GM12878 (cell line): Measurements from ENCODE around the gene ITGA7. TPM values are rescaled to one million over a fixed set of nuclear protein-coding genes. Genes with fewer than 3 reads are reported as not detected.
A peak's percentile ranks its signal among the peaks of the same experiment; 100 is the strongest.

Source experiments
- ATAC-seq: fragments of 200-7000 bp; cut with Tn5 transposase; 3 replicates; pipeline ENCODE4 v1.9.1; 2020; ENCODE audit warnings: mild to moderate bottlenecking, moderate library complexity
- BruUV-seq: library from RNA; stranded (reverse); fragments of 400-500 nt; replicated peaks from 2 replicates; lab custom pipeline; 2021; lab: Mats Ljungman, UMichigan
- CTCF ChIA-PET: fragments of 300-600 bp; sonication (Branson Sonifier 250); formaldehyde crosslinking; extraction: SDS; loops from one replicate; lab custom pipeline; 2021; ENCODE audit warnings: inconsistent platforms; lab: Yijun Ruan, JAX
- POLR2A ChIA-PET: fragments of 350-600 bp; formaldehyde crosslinking; extraction: SDS; loops from one replicate; lab custom pipeline; 2021; ENCODE audit warnings: inconsistent platforms; lab: Charles Lee
- RAD21 ChIA-PET: fragments of 300-600 bp; sonication (Branson Sonifier 250); formaldehyde crosslinking; loops from one replicate; lab custom pipeline; 2023; ENCODE audit warnings: antibody characterized with exemption; ENCODE audit not compliant: unreplicated experiment; lab: Charles Lee
- SMC1A ChIA-PET: fragments of 300-600 bp; sonication (Branson Sonifier 250); formaldehyde crosslinking; loops from one replicate; lab custom pipeline; 2023; ENCODE audit not compliant: unreplicated experiment, uncharacterized antibody; lab: Charles Lee
- DNase-seq: peaks from one replicate; pipeline ENCODE4 v3.0.0-alpha.2; 2011; ENCODE audit warnings: low read depth, low spot score
- FAIRE-seq: peaks from 3 replicates; lab custom pipeline; 2011; peaks lifted over from hg19 to GRCh38; lab: Jason Lieb, UNC
- H2AFZ ChIP-seq: 2 replicates; pipeline ENCODE4 v1.6.0; 2011; ENCODE audit warnings: low read depth, low read length, control low read depth; ENCODE audit not compliant: control insufficient read depth
- H3K27ac ChIP-seq: 2 replicates; pipeline ENCODE4 v1.5.1; 2011; ENCODE audit warnings: control low read depth; ENCODE audit not compliant: control insufficient read depth, insufficient read depth
- H3K27me3 ChIP-seq, 2 experiments: replicated peaks in 1 of 2; 2 replicates each; pipeline versions ENCODE4 v1.6.0 to v1.6.1; 2011; ENCODE audit warnings: low read length in 1 of 2; ENCODE audit not compliant: control insufficient read depth in 2 of 2, insufficient read depth in 2 of 2
- H3K36me3 ChIP-seq, 2 experiments: 2 replicates each; pipeline ENCODE4 v1.5.1; 2011; ENCODE audit warnings: low read length in 1 of 2; ENCODE audit not compliant: control insufficient read depth in 2 of 2, insufficient read depth in 2 of 2
- H3K4me1 ChIP-seq: 2 replicates; pipeline ENCODE4 v1.6.1; 2011; ENCODE audit warnings: mild to moderate bottlenecking, low read length, moderate library complexity, mixed read lengths; ENCODE audit not compliant: control insufficient read depth, insufficient read depth
- H3K4me2 ChIP-seq: 2 replicates; pipeline ENCODE4 v1.6.0; 2011; ENCODE audit warnings: control low read depth; ENCODE audit not compliant: control insufficient read depth, insufficient read depth
- H3K4me3 ChIP-seq: fragments of 200-600 bp; sonication (generic); 2 replicates; pipeline ENCODE4 v1.5.1; 2016
- H3K79me2 ChIP-seq: 2 replicates; pipeline ENCODE4 v1.6.0; 2011; ENCODE audit warnings: low read length; ENCODE audit not compliant: control insufficient read depth, insufficient read depth
- H3K9ac ChIP-seq: 2 replicates; pipeline ENCODE4 v1.8.0; 2011; ENCODE audit warnings: low read length, control low read depth, mixed read lengths; ENCODE audit not compliant: control insufficient read depth, insufficient read depth
- H3K9me3 ChIP-seq: replicated peaks from 3 replicates; pipeline ENCODE4 v1.5.1; 2011; ENCODE audit warnings: mild to moderate bottlenecking, low read length; ENCODE audit not compliant: control insufficient read depth, insufficient read depth
- H4K20me1 ChIP-seq: 2 replicates; pipeline ENCODE4 v1.6.0; 2011; ENCODE audit not compliant: control insufficient read depth, insufficient read depth
- IKZF1 ChIP-seq: fragments of 450-650 bp; conservative IDR thresholded peaks from 2 replicates; pipeline ENCODE4 v1.6.1; 2017; ENCODE audit warnings: antibody characterized with exemption, mild to moderate bottlenecking
- RAD21 ChIP-seq: IDR thresholded peaks from 2 replicates; pipeline ENCODE4 v1.6.1; 2011; ENCODE audit warnings: mild to moderate bottlenecking, low read depth, low read length, moderate library complexity; ENCODE audit not compliant: insufficient read depth
- WGBS: methylation state at CpG from one replicate; pipeline ENCODE4 v1.1.6; 2016; ENCODE audit warnings: low lambda C conversion rate; ENCODE audit not compliant: insufficient replicate concordance, insufficient coverage; ENCODE audit errors: missing lambda C conversion rate; 5-methylcytosine and 5-hydroxymethylcytosine counted together
- in situ Hi-C: fragments of 300-500 bp; cut with MboI; formaldehyde crosslinking; loops from 9 replicates; pipeline ENCODE4 v1.14.3; 2018; ENCODE audit warnings: mixed read lengths
- intact Hi-C: fragments of 100-400 bp; cut with micrococcal nuclease; formaldehyde crosslinking; loops from one replicate; pipeline ENCODE4 v1.14.2; 2022; ENCODE audit not compliant: unreplicated experiment
- polyA plus RNA-seq, 11 experiments: library from polyadenylated mRNA; depleted of rRNA in 4 of 11; unstranded in 6 of 11; stranded (reverse) in 5 of 11; fragments of >200 nt; fragmentation: Nextera tagmentation in 4 of 11; fragmentation: Illumina TruSeq in 1 of 11; extraction: Ambion mirVana in 4 of 11; extraction: Trizol in 1 of 11; gene quantifications; 1 replicate in 1 of 11; 2 replicates in 10 of 11; pipeline versions ENCODE4 v1.2.1 to v1.2.3, GENCODE V29; 2011 to 2016; ENCODE audit warnings: inconsistent platforms in 2 of 11, missing spikeins in 2 of 11, low read depth in 1 of 11
- total RNA-seq, 4 experiments: library from RNA; depleted of rRNA in 3 of 4; stranded (reverse); fragments of >200 nt in 3 of 4; fragmentation: Illumina TruSeq in 1 of 4; extraction: Trizol in 1 of 4; gene quantifications; 2 replicates each; pipeline versions ENCODE4 v1.2.1 to v1.2.3, GENCODE V29; 2013 to 2021
- TF ChIP-seq, protein P1 (sequence below), 3 experiments: IDR thresholded peaks in 2 of 3; conservative IDR thresholded peaks in 1 of 3; 2 replicates each; pipeline ENCODE4 v1.5.1; 2011; ENCODE audit warnings: low read depth in 3 of 3, low read length in 3 of 3, mild to moderate bottlenecking in 3 of 3, control low read depth in 2 of 3, moderate library complexity in 2 of 3, inconsistent platforms in 1 of 3, mixed read lengths in 1 of 3; ENCODE audit not compliant: control insufficient read depth in 2 of 3, insufficient read depth in 1 of 3; ENCODE audit errors: extremely low read depth in 1 of 3
- TF ChIP-seq, protein P2 (sequence below): IDR thresholded peaks from 2 replicates; pipeline ENCODE4 v1.6.1; 2012; ENCODE audit warnings: low read depth, low read length, improper control_type of control experiment

The ITGA7 gene
- total and polyA plus RNA-seq, 10 of the 15 experiments (the other 5 are each of a cell fraction or from before 2014, with no cell fraction given): 0.18 to 5.1 (median 1.5) TPM

DNA sequence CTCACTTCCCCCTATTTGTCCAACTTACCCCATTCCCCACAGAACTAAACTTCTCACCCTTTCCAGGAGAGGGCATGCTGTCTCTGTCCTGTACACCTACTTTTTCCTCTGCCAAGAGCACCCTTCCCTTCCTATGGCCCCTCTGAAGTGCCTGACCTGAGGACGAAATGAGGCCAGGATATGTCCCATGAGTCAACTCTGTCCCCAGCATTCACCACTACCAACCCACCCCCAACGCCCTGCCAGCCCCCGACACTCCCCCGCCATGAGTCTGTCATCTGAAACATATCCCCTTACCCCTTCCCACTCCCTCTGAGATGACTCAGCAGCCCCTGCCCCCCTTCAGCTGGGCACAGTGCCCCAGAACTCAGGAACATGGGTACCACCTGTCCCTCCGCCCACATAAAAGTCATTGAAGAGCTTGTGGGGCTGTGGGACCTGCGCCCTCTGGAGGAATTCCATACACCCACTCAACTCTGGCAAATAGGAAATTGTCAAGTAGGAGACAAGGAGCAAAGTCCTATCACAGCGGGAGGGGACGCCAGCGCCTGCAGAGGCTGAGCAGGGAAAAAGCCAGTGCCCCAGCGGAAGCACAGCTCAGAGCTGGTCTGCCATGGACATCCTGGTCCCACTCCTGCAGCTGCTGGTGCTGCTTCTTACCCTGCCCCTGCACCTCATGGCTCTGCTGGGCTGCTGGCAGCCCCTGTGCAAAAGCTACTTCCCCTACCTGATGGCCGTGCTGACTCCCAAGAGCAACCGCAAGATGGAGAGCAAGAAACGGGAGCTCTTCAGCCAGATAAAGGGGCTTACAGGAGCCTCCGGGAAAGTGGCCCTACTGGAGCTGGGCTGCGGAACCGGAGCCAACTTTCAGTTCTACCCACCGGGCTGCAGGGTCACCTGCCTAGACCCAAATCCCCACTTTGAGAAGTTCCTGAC lies 26.3 kb downstream of the ITGA7 start:
- in situ Hi-C loops: no loop called here
- BruUV-seq: no TSS peak
- POLR2A ChIA-PET: no interaction called here

More for the DNA sequence above, 26.3 kb downstream of the ITGA7 start:
- H3K9ac ChIP-seq: no peak overlapping the region
- no peak for FAIRE-seq
- no peaks in the 10 kb centered on the region for H3K36me3 ChIP-seq
- TF ChIP-seq, protein P1, sequence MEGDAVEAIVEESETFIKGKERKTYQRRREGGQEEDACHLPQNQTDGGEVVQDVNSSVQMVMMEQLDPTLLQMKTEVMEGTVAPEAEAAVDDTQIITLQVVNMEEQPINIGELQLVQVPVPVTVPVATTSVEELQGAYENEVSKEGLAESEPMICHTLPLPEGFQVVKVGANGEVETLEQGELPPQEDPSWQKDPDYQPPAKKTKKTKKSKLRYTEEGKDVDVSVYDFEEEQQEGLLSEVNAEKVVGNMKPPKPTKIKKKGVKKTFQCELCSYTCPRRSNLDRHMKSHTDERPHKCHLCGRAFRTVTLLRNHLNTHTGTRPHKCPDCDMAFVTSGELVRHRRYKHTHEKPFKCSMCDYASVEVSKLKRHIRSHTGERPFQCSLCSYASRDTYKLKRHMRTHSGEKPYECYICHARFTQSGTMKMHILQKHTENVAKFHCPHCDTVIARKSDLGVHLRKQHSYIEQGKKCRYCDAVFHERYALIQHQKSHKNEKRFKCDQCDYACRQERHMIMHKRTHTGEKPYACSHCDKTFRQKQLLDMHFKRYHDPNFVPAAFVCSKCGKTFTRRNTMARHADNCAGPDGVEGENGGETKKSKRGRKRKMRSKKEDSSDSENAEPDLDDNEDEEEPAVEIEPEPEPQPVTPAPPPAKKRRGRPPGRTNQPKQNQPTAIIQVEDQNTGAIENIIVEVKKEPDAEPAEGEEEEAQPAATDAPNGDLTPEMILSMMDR (IDR thresholded peaks at IDR 0.05 in 2 of 3, conservative IDR thresholded peaks at IDR 0.05 in 1 of 3; ENCODE audit: control insufficient read depth in 2 of 3, extremely low read depth in 1 of 3, insufficient read depth in 1 of 3, low read depth in 3 of 3, low read length in 3 of 3): peak; percentile 13 to 24 (median 19); a peak in 4 of 6 replicates
- TF ChIP-seq RAD21: peak; percentile 23; the same call in 1 of the 2 replicates
- peak; percentile 42; the same call in 1 of the 2 replicates for TF ChIP-seq IKZF1
- TF ChIP-seq, protein P2, sequence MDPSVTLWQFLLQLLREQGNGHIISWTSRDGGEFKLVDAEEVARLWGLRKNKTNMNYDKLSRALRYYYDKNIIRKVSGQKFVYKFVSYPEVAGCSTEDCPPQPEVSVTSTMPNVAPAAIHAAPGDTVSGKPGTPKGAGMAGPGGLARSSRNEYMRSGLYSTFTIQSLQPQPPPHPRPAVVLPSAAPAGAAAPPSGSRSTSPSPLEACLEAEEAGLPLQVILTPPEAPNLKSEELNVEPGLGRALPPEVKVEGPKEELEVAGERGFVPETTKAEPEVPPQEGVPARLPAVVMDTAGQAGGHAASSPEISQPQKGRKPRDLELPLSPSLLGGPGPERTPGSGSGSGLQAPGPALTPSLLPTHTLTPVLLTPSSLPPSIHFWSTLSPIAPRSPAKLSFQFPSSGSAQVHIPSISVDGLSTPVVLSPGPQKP: no peak
- TF ChIP-seq, all 136 proteins: peak for 3
- SMC1A ChIA-PET: interaction anchor here (0.8 to 1.4 kb wide), 5 partner anchors 24 to 52 kb away, joined by 3 to 4 read pairs (median 3); partner anchors contain the start of gene BLOC1S1
- Histone ChIP-seq H3K4me2 (peak overlapping the region; percentile 61), H3K4me3 (peak overlapping the region; percentile 23; the same call in 1 of the 2 replicates), H3K27ac (no peak overlapping the region), H4K20me1 (no peaks in the 10 kb centered on the region), H3K4me1 (peaks cover 10% of the 10 kb centered on the region), H2AFZ (peak overlapping the region; percentile 70), H3K9me3 (no peaks in the 10 kb centered on the region), H3K79me2 (no peaks in the 10 kb centered on the region), H3K27me3 (no peaks in the 10 kb centered on the region)
- intact Hi-C loops: no loop called here
- ATAC-seq (peak; percentile 78), DNase-seq (no peak)
- CTCF ChIA-PET: interaction anchor here (0.6 to 1.7 kb wide), 14 partner anchors 8 to 57 kb away, joined by 3 to 13 read pairs (median 4); partner anchors contain the start of gene BLOC1S1
- RAD21 ChIA-PET: interaction anchor here (0.6 to 1.4 kb wide), 7 partner anchors 8 to 730 kb away, joined by 3 to 8 read pairs (median 4); partner anchors contain the start of gene BLOC1S1
- WGBS: 19% methylated on average over 17 of the region's 17 CpGs
